H9 (cell line): ENCODE measurements around the gene SPTBN2. TPM values are rescaled to one million over a fixed set of nuclear protein-coding genes. Genes with fewer than 3 reads are reported as not detected.
A peak's percentile ranks its signal among the peaks of the same experiment; 100 is the strongest.
"Not testable (repeated sequence)": the region's sequence is repeated elsewhere in the genome, so short reads cannot be mapped to it uniquely, and the experiment has no call there.

Experiments used
- DNase-seq: peaks from one replicate; pipeline ENCODE4 v3.0.0-alpha.2; 2017
- H2AFZ ChIP-seq: one replicate; pipeline ENCODE4 v1.6.1; 2013; ENCODE audit warnings: mild to moderate bottlenecking, low read length, control low read depth, moderate library complexity
- H2AK5ac ChIP-seq: 2 replicates; pipeline ENCODE4 v1.6.1; 2013; ENCODE audit warnings: low read length, control low read depth, mixed read lengths; ENCODE audit not compliant: insufficient read length
- H2BK120ac ChIP-seq: one replicate; pipeline ENCODE4 v1.6.1; 2013; ENCODE audit warnings: low read depth, mild to moderate bottlenecking, low read length, control low read depth, inconsistent platforms; ENCODE audit not compliant: poor library complexity, severe bottlenecking
- H2BK12ac ChIP-seq: 2 replicates; pipeline ENCODE4 v1.6.1; 2013; ENCODE audit warnings: low read length, control low read depth, mixed read lengths, low read depth; ENCODE audit not compliant: insufficient read length
- H2BK15ac ChIP-seq: 2 replicates; pipeline ENCODE4 v1.6.1; 2013; ENCODE audit warnings: low read depth, low read length, control low read depth
- H2BK20ac ChIP-seq: one replicate; pipeline ENCODE4 v1.6.1; 2013; ENCODE audit warnings: low read depth, mild to moderate bottlenecking, low read length, control low read depth, inconsistent platforms; ENCODE audit not compliant: poor library complexity, severe bottlenecking
- H2BK5ac ChIP-seq: 2 replicates; pipeline ENCODE4 v1.6.1; 2013; ENCODE audit warnings: low read length, control low read depth, mixed read lengths; ENCODE audit not compliant: insufficient read length
- H3K14ac ChIP-seq: 2 replicates; pipeline ENCODE4 v1.6.1; 2013; ENCODE audit warnings: low read length, control low read depth; ENCODE audit not compliant: insufficient read depth
- H3K18ac ChIP-seq: 2 replicates; pipeline ENCODE4 v1.6.1; 2013; ENCODE audit warnings: low read depth, mild to moderate bottlenecking, mixed read lengths, low read length, control low read depth; ENCODE audit not compliant: insufficient read length
- H3K23ac ChIP-seq: 2 replicates; pipeline ENCODE4 v1.6.1; 2013; ENCODE audit warnings: low read length, control low read depth, mixed read lengths, low read depth; ENCODE audit not compliant: insufficient read length
- H3K23me2 ChIP-seq: 2 replicates; pipeline ENCODE4 v1.6.1; 2013; ENCODE audit warnings: low read depth, mild to moderate bottlenecking, mixed read lengths, low read length, control low read depth; ENCODE audit not compliant: insufficient read length, poor library complexity, severe bottlenecking
- H3K27ac ChIP-seq: 2 replicates; pipeline ENCODE4 v1.5.1; 2013; ENCODE audit warnings: low read length, control low read depth, mixed read lengths, low read depth; ENCODE audit not compliant: insufficient read length
- H3K27me3 ChIP-seq: 2 replicates; pipeline ENCODE4 v1.6.1; 2013; ENCODE audit warnings: low read length, control low read depth, inconsistent platforms; ENCODE audit not compliant: insufficient read depth
- H3K4ac ChIP-seq: 2 replicates; pipeline ENCODE4 v1.6.1; 2013; ENCODE audit warnings: low read depth, mild to moderate bottlenecking, control low read depth, inconsistent platforms, low read length, moderate library complexity
- H3K4me1 ChIP-seq: 2 replicates; pipeline ENCODE4 v1.6.1; 2013; ENCODE audit warnings: low read length, control low read depth, inconsistent platforms; ENCODE audit not compliant: insufficient read depth
- H3K4me2 ChIP-seq: 2 replicates; pipeline ENCODE4 v1.6.1; 2013; ENCODE audit warnings: low read length, control low read depth, mixed read lengths; ENCODE audit not compliant: insufficient read length, insufficient read depth
- H3K56ac ChIP-seq: 2 replicates; pipeline ENCODE4 v1.6.1; 2013; ENCODE audit warnings: low read depth, mild to moderate bottlenecking, mixed read lengths, low read length, control low read depth; ENCODE audit not compliant: insufficient read length
- H3K79me1 ChIP-seq: 2 replicates; pipeline ENCODE4 v1.6.1; 2013; ENCODE audit warnings: low read depth, mild to moderate bottlenecking, moderate library complexity, low read length, control low read depth, inconsistent platforms; ENCODE audit not compliant: insufficient read depth, poor library complexity, severe bottlenecking
- H3K79me2 ChIP-seq: 2 replicates; pipeline ENCODE4 v1.6.1; 2013; ENCODE audit warnings: low read length, control low read depth, inconsistent platforms; ENCODE audit not compliant: insufficient read depth
- H3K9ac ChIP-seq: 2 replicates; pipeline ENCODE4 v1.6.1; 2013; ENCODE audit warnings: low read length, control low read depth, mixed read lengths; ENCODE audit not compliant: insufficient read length; ENCODE audit errors: extremely low read depth
- H3K9me3 ChIP-seq: one replicate; pipeline ENCODE4 v1.6.1; 2013; ENCODE audit warnings: low read depth, low read length, inconsistent platforms; ENCODE audit not compliant: control insufficient read depth
- H3T11ph ChIP-seq: one replicate; pipeline ENCODE4 v1.6.1; 2013; ENCODE audit warnings: mild to moderate bottlenecking, low read length, control low read depth, inconsistent platforms
- H4K20me1 ChIP-seq: one replicate; pipeline ENCODE4 v1.6.1; 2013; ENCODE audit not compliant: control insufficient read depth, insufficient read length, insufficient read depth
- H4K5ac ChIP-seq: 2 replicates; pipeline ENCODE4 v1.6.1; 2013; ENCODE audit warnings: low read depth, mild to moderate bottlenecking, mixed read lengths, low read length, control low read depth; ENCODE audit not compliant: insufficient read length
- H4K8ac ChIP-seq: replicated peaks from 2 replicates; pipeline ENCODE4 v1.6.1; 2013; ENCODE audit warnings: low read length, control low read depth, mixed read lengths, low read depth; ENCODE audit not compliant: insufficient read length
- H4K91ac ChIP-seq: 2 replicates; pipeline ENCODE4 v1.6.1; 2013; ENCODE audit warnings: low read depth, mild to moderate bottlenecking, moderate library complexity, mixed read lengths, low read length, control low read depth; ENCODE audit not compliant: insufficient read length
- H3K27ac Mint-ChIP-seq, 3 experiments: 2 replicates in 2 of 3; 3 replicates in 1 of 3; pipeline ENCODE4 v1.8.0; 2020 to 2021; ENCODE audit warnings: mixed read lengths in 3 of 3, mild to moderate bottlenecking in 1 of 3, moderate library complexity in 1 of 3
- H3K27me3 Mint-ChIP-seq: 2 replicates; pipeline ENCODE4 v1.8.0; 2021; ENCODE audit warnings: low read depth, mild to moderate bottlenecking, moderate library complexity, mixed read lengths
- H3K36me3 Mint-ChIP-seq, 3 experiments: 2 replicates in 2 of 3; 3 replicates in 1 of 3; pipeline ENCODE4 v1.8.0; 2020 to 2021; ENCODE audit warnings: low read depth in 3 of 3, mixed read lengths in 3 of 3; ENCODE audit not compliant: insufficient read depth in 1 of 3
- H3K4me1 Mint-ChIP-seq, 2 experiments: 2 replicates each; pipeline ENCODE4 v1.8.0; 2020; ENCODE audit warnings: mixed read lengths in 2 of 2
- H3K4me3 Mint-ChIP-seq, 2 experiments: 2 replicates in 1 of 2; 3 replicates in 1 of 2; pipeline ENCODE4 v1.8.0; 2020 to 2021; ENCODE audit warnings: mild to moderate bottlenecking in 2 of 2, mixed read lengths in 2 of 2, moderate library complexity in 1 of 2
- H3K9me3 Mint-ChIP-seq, 2 experiments: 2 replicates in 1 of 2; 3 replicates in 1 of 2; pipeline ENCODE4 v1.8.0; 2020; ENCODE audit warnings: mild to moderate bottlenecking in 2 of 2, mixed read lengths in 2 of 2, moderate library complexity in 1 of 2
- CTCF ChIP-seq: fragments of 200-600 bp; sonication (generic); conservative IDR thresholded peaks from 3 replicates; pipeline ENCODE4 v1.8.0; 2021; ENCODE audit warnings: antibody characterized with exemption, mild to moderate bottlenecking
- WGBS: extraction: QIAGEN DNeasy Blood & Tissue Kit; methylation state at CpG from one replicate; pipeline ENCODE4 v1.1.7; 2013; ENCODE audit warnings: missing lambda C conversion rate, low lambda C conversion rate, mixed read lengths; ENCODE audit not compliant: insufficient read length; ENCODE audit errors: extremely low coverage; 5-methylcytosine and 5-hydroxymethylcytosine counted together
- total RNA-seq: library from RNA; stranded (reverse); gene quantifications from 2 replicates; pipeline ENCODE4 v1.2.1, GENCODE V29; 2021

SPTBN2 gene
- total RNA-seq, 1 experiment from 2014 or later = 80.4 TPM

GRCh38 chr11:66641834-66642233 lies 87.2 kb downstream of the SPTBN2 start:
- Histone ChIP-seq H3K27me3 (no peaks in the 10 kb centered on the region), H4K5ac (no peak overlapping the region), H3K79me2 (peaks cover 67% of the 10 kb centered on the region), H4K91ac (no peak overlapping the region), H3K23ac (no peak overlapping the region), H3K9ac (no peak overlapping the region), H3K18ac (no peak overlapping the region), H3K23me2 (peaks cover 12% of the 10 kb centered on the region), H3K4me2 (peak overlapping the region; percentile 24), H3T11ph (no peak overlapping the region), H2BK12ac (no peak overlapping the region), H3K14ac (no peak overlapping the region), H4K8ac (no peak overlapping the region), H2AK5ac (no peak overlapping the region), H3K4me1 (peaks cover 3% of the 10 kb centered on the region), H2AFZ (no peak overlapping the region), H3K27ac (no peak overlapping the region), H2BK5ac (no peak overlapping the region), H2BK20ac (no peak overlapping the region), H3K79me1 (no peaks in the 10 kb centered on the region), H2BK120ac (no peak overlapping the region), H3K4ac (no peak overlapping the region), H4K20me1 (no peaks in the 10 kb centered on the region), H3K9me3 (no peaks in the 10 kb centered on the region), H2BK15ac (no peak overlapping the region), H3K56ac (no peak overlapping the region)
- Mint-ChIP-seq H3K4me1 (peaks cover 78 to 79% of the 10 kb centered on the region in 2 experiments), H3K36me3 (peaks cover 64 to 86% (median 80%) of the 10 kb centered on the region in 3 experiments), H3K4me3 (peak overlapping the region; percentile 99 to 100; a peak in 4 of 5 replicates), H3K9me3 (no peaks in the 10 kb centered on the region), H3K27me3 (peaks cover 2% of the 10 kb centered on the region; the same call in 1 of the 2 replicates), H3K27ac (peak overlapping the region in 1 of 3 experiments; percentile 64; a peak in 2 of 7 replicates)
- no peak for DNase-seq
- no CpG with 5 or more reads among the region's 3 CpGs for WGBS
- TF ChIP-seq CTCF = no peak

- not testable (repeated sequence) for H4K91ac ChIP-seq, H4K8ac ChIP-seq, H2AK5ac ChIP-seq, H2BK20ac ChIP-seq, H3K79me1 ChIP-seq, H3K18ac ChIP-seq, H2BK12ac ChIP-seq, H3K56ac ChIP-seq, H3K23ac ChIP-seq, H2AFZ ChIP-seq, DNase-seq, H2BK15ac ChIP-seq, H3K9me3 Mint-ChIP-seq, H2BK5ac ChIP-seq, H3K27me3 Mint-ChIP-seq, H4K20me1 ChIP-seq, H3K4me1 ChIP-seq, H4K5ac ChIP-seq, H3K14ac ChIP-seq, H3K27me3 ChIP-seq, H3T11ph ChIP-seq, H3K27ac ChIP-seq, H2BK120ac ChIP-seq, H3K9ac ChIP-seq, H3K9me3 ChIP-seq, H3K4ac ChIP-seq
- H3K4me2 ChIP-seq = peak overlapping the region; percentile 95
- Mint-ChIP-seq H3K27ac (peak overlapping the region; percentile 24 to 100 (median 72); a peak in 5 of 7 replicates), H3K4me3 (peak overlapping the region; percentile 99 to 100), H3K36me3 (peaks cover 45 to 80% (median 70%) of the 10 kb centered on the region in 3 experiments), H3K4me1 (peaks cover 67% of the 10 kb centered on the region in 2 experiments)
- peaks cover 12% of the 10 kb centered on the region for H3K23me2 ChIP-seq
- peaks cover 53% of the 10 kb centered on the region for H3K79me2 ChIP-seq
- no CpG with 5 or more reads among the region's 10 CpGs for WGBS
These were observed 89.1 kb downstream of the SPTBN2 start for GRCh38 chr11:66639814-66640340.
